Fibroblast of lung (primary cell): ENCODE results near the gene IHH.

Experiments used
- EZH2 ChIP-seq: IDR thresholded peaks from 2 replicates; pipeline ENCODE4 v1.5.1; 2012; ENCODE audit warnings: low read length, control low read depth, mild to moderate bottlenecking; ENCODE audit errors: missing control alignments
- TF ChIP-seq, protein P1 (sequence below), 2 donors: IDR thresholded peaks in 1 of 2; conservative IDR thresholded peaks in 1 of 2; 1 replicate in 1 of 2; 2 replicates in 1 of 2; pipeline ENCODE4 v1.5.1; 2011 to 2012; ENCODE audit warnings: low read length in 2 of 2, control low read depth in 1 of 2, inconsistent platforms in 1 of 2, low read depth in 1 of 2, mild to moderate bottlenecking in 1 of 2

DNA sequence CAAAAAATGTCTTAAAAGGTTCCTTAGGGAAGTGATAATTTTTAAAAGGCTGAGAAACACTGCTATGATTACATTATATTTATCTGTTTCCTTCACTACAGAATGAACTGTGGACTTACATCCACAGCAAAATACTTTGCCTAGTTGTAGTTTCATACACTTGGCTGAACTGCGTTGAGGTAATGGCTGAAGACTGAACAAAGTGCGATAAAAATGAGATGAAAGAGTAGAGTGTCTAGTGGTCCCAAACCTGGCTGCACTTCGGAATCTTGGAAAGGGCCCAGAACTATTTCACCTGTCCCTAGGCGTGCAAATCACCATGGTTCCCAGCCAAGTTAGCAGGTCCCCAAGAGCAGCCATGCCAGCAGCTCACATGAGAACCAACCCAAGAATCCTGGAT is 18.2 kb upstream of the IHH start:
- TF ChIP-seq, protein P1, sequence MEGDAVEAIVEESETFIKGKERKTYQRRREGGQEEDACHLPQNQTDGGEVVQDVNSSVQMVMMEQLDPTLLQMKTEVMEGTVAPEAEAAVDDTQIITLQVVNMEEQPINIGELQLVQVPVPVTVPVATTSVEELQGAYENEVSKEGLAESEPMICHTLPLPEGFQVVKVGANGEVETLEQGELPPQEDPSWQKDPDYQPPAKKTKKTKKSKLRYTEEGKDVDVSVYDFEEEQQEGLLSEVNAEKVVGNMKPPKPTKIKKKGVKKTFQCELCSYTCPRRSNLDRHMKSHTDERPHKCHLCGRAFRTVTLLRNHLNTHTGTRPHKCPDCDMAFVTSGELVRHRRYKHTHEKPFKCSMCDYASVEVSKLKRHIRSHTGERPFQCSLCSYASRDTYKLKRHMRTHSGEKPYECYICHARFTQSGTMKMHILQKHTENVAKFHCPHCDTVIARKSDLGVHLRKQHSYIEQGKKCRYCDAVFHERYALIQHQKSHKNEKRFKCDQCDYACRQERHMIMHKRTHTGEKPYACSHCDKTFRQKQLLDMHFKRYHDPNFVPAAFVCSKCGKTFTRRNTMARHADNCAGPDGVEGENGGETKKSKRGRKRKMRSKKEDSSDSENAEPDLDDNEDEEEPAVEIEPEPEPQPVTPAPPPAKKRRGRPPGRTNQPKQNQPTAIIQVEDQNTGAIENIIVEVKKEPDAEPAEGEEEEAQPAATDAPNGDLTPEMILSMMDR (conservative IDR thresholded peaks at IDR 0.05 in 1 of 2, IDR thresholded peaks at IDR 0.05 in 1 of 2; ENCODE audit: low read depth in 1 of 2, low read length in 2 of 2): no peak
- no peak for TF ChIP-seq EZH2
